HG02938 (cell line): Measurements from ENCODE around the gene RBKS.
A peak's percentile ranks its signal among the peaks of the same experiment; 100 is the strongest.

Experiments used
- ATAC-seq: cut with Tn5 transposase; IDR thresholded peaks from one replicate; pipeline ENCODE4 v1.9.1; 2021; ENCODE audit warnings: mild to moderate bottlenecking, moderate library complexity; ENCODE audit not compliant: unreplicated experiment

RBKS gene

GRCh38 chr2:27803046-27803445, 87.1 kb downstream of the RBKS start:
- ATAC-seq: no peak

DNA sequence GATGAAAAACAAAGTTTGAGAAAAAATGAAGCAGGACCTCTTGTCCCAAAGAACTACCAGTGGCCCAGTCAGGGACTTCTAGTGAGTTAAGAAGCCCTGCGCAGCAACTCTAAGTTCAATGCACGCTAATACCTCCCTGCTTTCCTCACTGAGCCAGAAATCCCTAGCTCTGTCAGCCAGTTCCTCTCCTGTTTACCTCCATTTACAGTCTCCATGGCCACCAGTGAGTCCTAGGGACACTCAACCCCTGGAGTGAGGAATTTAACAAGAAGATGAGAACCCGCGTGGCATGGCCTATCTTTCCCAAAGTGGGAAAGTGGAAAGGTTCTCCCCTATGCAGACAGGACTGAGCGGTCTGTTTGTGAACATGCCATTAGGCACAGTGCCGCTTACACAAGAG, 87.6 kb downstream of the RBKS start:
- no peak for ATAC-seq

- no peak for ATAC-seq
Measured at GRCh38 chr2:27800856-27801255, 89.3 kb downstream of the RBKS start.

GRCh38 chr2:27799646-27800010, 90.6 kb downstream of the RBKS start:
- ATAC-seq: no peak

- no peak for ATAC-seq
Measured at GRCh38 chr2:27798948-27799645, 91.1 kb downstream of the RBKS start.

DNA sequence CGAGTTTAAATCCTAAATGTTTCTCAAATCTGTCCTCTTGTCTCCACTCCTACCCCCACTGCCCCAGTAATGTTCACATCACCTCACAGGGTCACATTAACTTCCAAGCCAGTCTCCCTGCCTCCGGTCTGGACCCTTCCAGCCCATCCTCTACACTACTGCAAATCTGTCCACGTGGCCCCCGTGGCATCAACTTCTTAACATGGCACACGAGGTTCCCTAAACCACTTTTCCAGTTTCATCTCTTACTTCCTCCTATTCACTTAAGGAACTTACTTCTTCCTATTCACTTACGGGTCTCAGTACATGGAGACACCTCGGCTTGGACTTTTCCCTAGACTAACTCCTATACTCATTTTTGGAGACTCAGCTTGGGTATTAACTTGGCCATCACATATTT, 91.7 kb downstream of the RBKS start:
- ATAC-seq: no peak

- no peak for ATAC-seq
Measured at GRCh38 chr2:27797841-27798240, 92.3 kb downstream of the RBKS start.

GRCh38 chr2:27796791-27797765, 93.1 kb downstream of the RBKS start:
- no peak for ATAC-seq

GRCh38 chr2:27795868-27796277, 94.3 kb downstream of the RBKS start:
- ATAC-seq: no peak

DNA sequence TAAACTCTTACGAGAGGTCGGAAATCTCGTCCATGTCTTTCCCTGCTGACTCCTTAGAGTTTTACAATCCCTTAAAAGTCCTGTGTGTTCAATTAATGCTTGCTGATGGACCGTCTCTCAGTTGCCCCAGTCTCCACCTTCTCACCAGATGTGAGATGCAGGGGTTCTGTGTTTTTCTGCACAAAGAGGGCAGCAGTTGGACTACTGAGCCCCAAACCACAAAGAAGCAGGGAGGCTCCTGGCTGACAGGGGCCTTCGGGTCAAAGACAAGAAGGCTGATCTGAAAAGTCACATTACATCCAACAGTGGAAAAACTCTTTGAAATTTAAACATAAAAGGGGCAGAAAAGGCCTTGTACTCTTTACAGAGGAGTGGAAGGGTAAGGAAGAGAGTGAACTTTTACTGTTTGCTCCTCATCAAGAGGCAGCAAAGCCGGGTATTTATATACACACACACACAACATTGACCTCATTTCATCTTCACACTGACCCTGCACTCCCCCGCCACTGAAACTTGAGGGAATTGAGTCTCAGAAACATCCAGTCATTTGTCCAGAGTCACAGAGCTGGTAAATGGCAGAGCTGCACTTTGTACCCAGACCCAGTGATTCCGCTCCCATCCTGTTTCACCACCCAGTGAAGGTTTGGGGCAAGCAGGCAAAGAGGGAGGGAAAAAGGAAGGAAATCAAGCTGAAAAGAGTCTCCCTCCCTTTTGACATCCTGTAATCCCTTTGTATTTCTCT, 94.9 kb downstream of the RBKS start:
- no peak for ATAC-seq

DNA sequence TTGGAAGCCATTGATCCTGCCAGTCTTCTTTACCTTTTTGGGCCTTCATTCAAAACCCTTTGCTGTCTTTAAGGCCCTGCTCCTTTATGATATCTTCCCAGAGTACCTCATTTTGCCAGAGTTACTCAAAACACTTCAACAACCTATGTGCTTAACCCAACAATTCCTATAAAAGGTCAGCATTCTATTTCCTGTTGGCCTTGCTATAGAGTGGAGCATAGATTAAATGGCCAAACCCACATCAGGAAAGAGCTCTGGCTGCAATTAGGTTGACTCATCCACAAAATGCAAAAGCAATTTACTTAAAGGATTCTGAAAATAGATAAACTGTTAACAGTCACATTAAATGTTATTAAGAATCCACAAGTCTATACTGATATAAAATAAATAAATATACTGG, 97.4 kb downstream of the RBKS start:
- ATAC-seq: no peak

- no peak for ATAC-seq
Measured at GRCh38 chr2:27790796-27791195, 99.4 kb downstream of the RBKS start.

- no peak for ATAC-seq
Measured at GRCh38 chr2:27782701-27783100, 107.5 kb downstream of the RBKS start.

DNA sequence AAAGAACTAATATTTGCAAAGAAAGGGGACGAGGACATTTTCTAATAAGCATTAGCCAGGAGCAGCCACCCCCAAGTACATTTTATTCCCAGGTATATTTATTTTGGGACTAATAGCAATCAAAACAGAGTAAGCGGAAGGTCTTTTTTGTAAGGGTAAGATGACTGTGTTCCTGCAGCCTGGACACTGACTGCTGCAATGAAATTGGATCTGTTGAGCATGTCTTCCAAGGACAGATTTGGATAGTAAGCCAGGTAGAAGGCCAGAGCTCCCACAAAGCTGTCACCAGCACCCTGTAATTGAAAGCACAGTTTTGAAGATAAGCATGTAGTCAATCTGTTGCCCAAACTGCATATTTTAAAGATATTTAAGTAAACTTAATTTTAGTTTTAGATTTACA, 108.7 kb downstream of the RBKS start:
- ATAC-seq: no peak

- ATAC-seq: no peak
Measured at GRCh38 chr2:27779417-27780055, 110.7 kb downstream of the RBKS start.

DNA sequence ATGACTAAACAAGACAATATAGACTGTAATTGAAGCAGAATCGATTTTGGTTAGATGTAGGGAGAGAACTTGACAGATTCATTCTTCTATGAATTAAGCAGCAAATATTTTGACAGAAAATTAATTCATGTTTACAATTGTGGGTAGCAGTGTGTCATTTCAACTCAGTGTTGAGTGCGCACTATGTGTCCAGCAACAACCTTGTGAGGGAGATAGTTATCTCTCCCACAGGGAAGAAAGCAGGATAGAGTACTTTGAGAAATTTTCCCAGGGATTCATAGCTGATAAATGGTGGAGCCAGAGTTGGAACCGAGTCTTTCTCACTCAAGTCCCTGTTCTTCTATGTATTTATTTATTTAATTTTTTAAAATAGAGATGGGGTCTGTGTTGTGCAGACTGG, 113.5 kb downstream of the RBKS start:
- ATAC-seq: no peak

DNA sequence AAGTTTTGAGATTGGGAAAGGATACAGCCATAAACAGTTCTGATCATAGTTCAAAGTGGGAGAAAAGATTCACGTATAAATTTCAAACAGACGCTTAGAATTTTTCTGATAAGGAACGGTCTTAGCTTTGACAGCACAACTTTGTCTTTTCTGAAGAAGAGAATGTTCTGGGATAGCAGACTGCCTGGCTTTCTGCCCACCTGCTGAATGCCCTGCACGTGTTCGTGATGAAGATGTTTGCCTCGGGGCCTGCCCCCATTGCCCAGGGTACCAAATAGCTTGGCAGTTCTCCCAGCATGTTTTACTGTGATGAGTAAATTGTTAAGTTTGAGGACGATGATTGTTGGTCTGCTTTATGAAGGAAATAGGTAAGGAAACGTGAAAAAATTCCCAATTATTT, 114.1 kb downstream of the RBKS start:
- ATAC-seq: no peak

DNA sequence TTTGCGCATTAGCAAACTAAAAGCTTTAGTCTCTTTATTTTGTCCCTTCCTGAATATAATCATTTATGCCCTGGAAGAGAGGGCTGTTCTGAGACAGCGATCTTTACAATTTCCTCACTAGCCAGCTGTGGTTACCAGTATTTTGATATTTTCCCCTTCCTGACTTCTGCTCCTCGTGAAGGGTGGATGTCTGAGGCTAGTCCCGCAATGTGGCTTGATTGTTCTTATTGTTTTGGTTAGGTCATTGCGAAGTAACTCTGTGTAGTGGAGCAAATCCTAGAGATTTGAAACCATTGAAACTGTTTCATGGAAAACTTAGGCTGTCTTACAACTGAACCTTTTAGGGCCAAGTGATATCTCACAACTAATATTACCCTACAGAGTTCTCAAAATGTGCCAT, 116.2 kb downstream of the RBKS start:
- ATAC-seq: no peak

- no peak for ATAC-seq
Measured at GRCh38 chr2:27772804-27773203, 117.4 kb downstream of the RBKS start.

DNA sequence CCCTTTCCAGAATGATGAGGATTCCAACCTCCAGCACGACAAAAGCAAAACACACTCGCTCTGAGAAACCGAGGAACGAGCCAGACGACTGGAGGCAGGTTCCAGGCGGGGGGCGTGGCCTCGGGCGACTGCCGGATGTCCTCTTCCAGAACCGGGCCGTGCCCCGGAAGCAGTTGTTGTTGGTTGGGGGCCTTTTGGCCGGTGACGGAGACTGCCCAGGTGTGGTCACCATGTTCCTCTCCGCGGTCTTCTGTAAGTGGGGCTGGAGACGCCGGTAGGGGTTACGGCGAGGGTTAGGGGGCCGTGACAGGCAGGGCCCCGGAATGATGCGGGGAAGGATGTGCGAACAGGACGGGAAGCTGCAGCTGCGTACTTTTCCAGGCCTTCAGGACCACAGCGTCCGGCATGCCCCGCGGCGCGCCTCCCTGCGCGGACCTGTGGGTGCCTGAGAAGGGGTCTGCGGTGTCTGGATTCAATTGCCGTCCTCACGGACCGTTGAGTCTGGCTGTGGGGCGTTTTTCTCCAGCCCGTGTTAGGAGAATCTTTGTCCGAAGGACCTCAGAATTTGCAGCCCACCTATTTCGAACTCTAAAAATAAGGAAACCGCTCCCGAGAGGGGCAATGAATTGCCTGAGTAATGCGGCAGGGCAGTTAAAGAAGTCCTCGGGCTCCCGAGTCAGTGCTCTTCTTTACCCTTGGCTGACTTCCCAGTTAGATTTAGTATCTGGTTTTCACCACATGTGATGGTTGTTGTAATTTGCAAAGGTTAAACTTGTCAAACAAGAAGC, 118.4 kb downstream of the RBKS start, which contains the start of gene MRPL33:
Gene MRPL33 (plus strand): TSS at position 172 of the 788 bp plus-strand sequence. CDS start 59 bp downstream, at position 231.
- peak; percentile 91 for ATAC-seq
